Melanocyte of skin (primary cell): ENCODE results near the gene MACROH2A2. TPM values are rescaled to one million over a fixed set of nuclear protein-coding genes. Genes with fewer than 3 reads are reported as not detected.

Experiments
- total RNA-seq, 2 donors: library from RNA; depleted of rRNA; stranded (reverse); fragments of >200 nt; gene quantifications; 2 replicates each; pipeline ENCODE4 v1.2.3, GENCODE V29; 2012

Gene MACROH2A2
- total RNA-seq: under 1 TPM; 0.69 to 1.00 TPM

GRCh38 chr10:70052462-70053217 lies at the start of gene MACROH2A2:
TSS of gene MACROH2A2 (plus strand) at chr10:70052846. CDS start at chr10:70075659, 22,813 bp downstream.

GRCh38 chr10:70132098-70133029 lies 79.7 kb downstream of the MACROH2A2 start, which contains the start of gene AIFM2:
TSS of gene AIFM2 (minus strand) at chr10:70132825. CDS start at chr10:70124084, 8,741 bp downstream.

GRCh38 chr10:70146489-70147258 lies 94.0 kb downstream of the MACROH2A2 start, which contains the start of gene TYSND1:
TSS of gene TYSND1 (minus strand) at chr10:70146700. CDS start at chr10:70146586, 114 bp downstream.

Other genes with a start within 250 kb of the MACROH2A2 start
- gene AIFM2, start 80.0 kb downstream of the MACROH2A2 start, total RNA-seq: 10 to 100 TPM in 1 of 2 donors, 1 to 10 TPM in 1; 9.6 to 14.3 TPM
- 10 to 100 TPM; 27.2 to 30.0 TPM for gene TYSND1, start 93.9 kb downstream of the MACROH2A2 start, total RNA-seq
- gene SAR1A, start 117.7 kb downstream of the MACROH2A2 start, total RNA-seq: 100 to 1,000 TPM in 1 of 2 donors, 10 to 100 TPM in 1; 95.7 to 131 TPM
- 100 to 1,000 TPM; 134 to 228 TPM for gene PPA1, start 180.6 kb downstream of the MACROH2A2 start, total RNA-seq
- gene NPFFR1, start 231.2 kb downstream of the MACROH2A2 start, total RNA-seq: under 1 TPM in 1 of 2 donors, not detected in 1; under 0.01 TPM